ENCODE measurements around the gene PLCG2. TPM values are rescaled to one million over a fixed set of nuclear protein-coding genes. Genes with fewer than 3 reads are reported as not detected.

Gene PLCG2
- total RNA-seq, 1 experiment from 2014 or later = 1.9 TPM

- DNase-seq (ENCODE audit: low read depth) = no peak
Measured at GRCh38 chr16:81905277-81905676, 126.2 kb downstream of the PLCG2 start.

- no peak for DNase-seq (ENCODE audit: low read depth)
Measured at GRCh38 chr16:81907681-81908080, 128.6 kb downstream of the PLCG2 start.

DNA sequence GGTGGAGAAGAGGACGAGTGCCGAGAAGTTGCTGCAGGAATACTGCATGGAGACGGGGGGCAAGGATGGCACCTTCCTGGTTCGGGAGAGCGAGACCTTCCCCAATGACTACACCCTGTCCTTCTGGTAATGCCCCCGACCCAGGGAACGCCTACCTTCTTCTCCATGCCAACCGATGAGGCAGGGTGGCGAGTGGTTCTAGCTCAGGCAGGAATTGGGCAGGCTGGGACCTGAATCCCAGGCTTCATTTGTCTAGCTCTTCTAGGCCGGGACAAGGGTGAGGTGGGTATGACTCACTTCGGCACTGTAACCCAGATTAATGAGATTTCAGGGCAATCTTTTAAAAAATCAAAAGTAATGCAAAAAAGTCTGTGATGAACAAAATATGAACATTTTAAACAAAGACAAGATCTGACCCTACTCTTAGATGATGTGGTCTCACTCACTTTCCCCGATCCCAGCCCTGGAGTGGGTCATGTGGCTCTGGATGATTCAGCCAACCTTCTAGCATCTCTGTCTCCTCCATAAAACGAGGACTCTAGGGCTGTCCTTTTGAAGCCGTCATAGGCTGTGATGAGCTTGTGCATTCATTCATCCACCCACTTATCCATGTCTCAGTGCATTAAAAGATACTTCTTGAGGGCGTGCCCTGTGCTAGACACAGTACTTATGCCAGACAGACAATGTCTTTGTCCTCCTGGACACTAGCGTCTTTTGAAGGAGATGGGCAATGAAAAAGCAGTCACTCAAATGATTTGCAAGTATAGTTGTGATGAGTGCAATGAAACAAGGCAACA lies 129.6 kb downstream of the PLCG2 start:
- no peak for DNase-seq (ENCODE audit: low read depth)

DNA sequence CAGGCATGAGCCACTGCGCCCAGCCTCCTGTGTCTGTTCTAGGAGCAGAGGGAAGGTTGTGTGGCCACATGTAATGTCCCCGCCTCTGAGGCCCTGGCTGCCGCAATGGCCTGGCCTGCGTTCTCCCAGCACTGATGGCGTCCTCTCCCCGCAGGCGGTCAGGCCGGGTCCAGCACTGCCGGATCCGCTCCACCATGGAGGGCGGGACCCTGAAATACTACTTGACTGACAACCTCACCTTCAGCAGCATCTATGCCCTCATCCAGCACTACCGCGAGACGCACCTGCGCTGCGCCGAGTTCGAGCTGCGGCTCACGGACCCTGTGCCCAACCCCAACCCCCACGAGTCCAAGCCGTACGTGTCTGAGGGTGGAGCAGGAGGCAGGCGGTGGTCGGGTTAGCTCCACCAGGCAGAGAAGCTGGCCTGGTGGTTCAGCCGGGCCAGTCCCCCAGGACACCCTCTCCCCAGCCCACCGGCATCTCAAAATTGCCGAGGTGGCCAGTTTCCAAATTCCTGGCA lies 131.3 kb downstream of the PLCG2 start:
- DNase-seq (ENCODE audit: low read depth) = no peak

DNA sequence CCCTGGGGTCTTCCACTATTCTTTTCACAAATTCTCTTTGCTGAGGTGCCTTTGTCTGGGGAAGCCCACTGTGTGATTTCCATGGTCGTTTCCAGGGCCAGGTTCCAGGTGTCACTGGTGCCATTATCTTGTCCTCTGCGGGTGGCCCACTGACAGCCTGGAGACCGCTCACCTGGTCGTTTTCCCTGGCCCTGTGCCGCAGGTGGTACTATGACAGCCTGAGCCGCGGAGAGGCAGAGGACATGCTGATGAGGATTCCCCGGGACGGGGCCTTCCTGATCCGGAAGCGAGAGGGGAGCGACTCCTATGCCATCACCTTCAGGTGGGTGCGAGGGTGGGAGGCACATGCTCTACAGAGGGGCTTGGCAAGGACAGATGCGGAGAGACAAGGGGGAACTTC lies 133.3 kb downstream of the PLCG2 start:
- DNase-seq (ENCODE audit: low read depth) = no peak

- DNase-seq (ENCODE audit: low read depth) = no peak
Measured at GRCh38 chr16:81913222-81913621, 134.1 kb downstream of the PLCG2 start.

- DNase-seq (ENCODE audit: low read depth) = no peak
Measured at GRCh38 chr16:81917375-81917774, 138.3 kb downstream of the PLCG2 start.

DNA sequence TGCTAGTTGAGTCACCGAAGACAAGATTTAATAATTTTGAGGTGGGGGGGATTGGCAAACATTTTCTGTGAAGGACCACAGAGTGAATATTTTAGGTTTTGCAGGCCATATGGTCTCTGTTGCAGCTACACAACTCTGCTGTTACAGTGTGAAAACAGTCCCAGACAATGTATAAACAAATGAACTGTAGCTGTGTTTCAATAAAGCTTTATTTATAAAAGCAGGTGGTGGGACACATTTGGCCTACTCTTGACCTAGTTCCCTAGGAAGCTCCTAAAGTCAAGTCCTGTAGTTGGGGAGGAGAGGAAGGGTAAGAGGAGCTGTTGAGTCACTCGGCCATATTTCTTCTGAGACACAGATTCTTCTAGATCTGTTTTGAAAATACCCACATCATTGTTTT lies 139.8 kb downstream of the PLCG2 start:
- DNase-seq (ENCODE audit: low read depth) = no peak

GRCh38 chr16:81920498-81920897 lies 141.4 kb downstream of the PLCG2 start:
- DNase-seq (ENCODE audit: low read depth) = no peak

- DNase-seq (ENCODE audit: low read depth) = no peak
Measured at GRCh38 chr16:81921085-81921814, 142.2 kb downstream of the PLCG2 start.

DNA sequence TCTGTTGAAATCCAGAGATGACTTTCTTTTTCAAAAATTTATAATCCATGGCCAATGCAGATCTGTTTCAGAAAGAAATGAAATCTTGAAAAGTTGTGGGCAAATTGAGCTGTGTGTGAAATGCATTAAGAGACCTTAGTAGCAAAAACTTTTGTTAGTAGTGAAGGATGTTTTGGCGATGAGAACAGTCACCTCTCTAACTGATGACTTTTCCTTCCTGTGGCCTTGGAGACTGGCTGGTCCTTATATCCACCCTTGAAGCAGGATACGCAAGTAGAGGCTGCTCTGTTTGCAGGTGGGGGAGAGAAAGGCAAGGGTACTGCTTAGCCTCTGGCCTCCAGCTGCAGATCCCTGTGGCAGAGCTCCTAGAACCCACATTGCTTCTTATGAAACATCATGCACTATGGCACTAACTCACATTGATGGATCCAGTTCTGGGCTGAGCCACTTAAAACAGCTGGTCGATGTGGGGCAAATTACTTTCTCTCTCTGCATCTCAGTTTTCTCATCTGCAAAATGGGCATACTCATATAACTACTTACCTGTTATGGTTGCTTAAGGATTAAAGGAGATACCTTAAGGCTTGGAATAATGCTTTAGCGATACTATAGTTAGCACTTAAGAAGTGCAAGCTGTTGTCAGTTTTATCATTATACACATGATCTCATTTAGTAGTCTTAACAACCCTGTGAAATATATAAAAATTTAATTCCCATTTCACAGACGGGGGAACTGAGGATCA lies 142.9 kb downstream of the PLCG2 start:
- DNase-seq (ENCODE audit: low read depth) = no peak

- DNase-seq (ENCODE audit: low read depth) = no peak
Measured at GRCh38 chr16:81923296-81923695, 144.2 kb downstream of the PLCG2 start.

DNA sequence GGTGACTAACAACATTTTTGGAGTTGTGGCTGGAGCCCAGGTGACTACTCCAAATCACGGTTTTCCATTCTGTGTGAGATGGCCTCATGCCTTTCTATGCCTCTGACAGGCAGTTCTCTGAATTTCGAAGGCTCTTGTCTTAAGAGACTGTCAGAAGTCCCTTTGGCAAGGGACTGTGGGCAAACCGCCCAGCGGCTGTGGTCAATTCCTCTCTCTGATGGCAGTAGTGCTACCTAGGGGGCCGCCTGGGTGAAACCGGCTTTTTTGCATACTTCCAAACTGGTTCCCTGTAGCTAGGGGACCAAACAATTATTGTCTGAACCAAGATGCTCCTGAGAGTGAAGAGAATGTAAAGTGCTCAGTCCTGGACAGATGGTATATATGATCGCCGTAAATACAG lies 145.9 kb downstream of the PLCG2 start:
- no peak for DNase-seq (ENCODE audit: low read depth)

GRCh38 chr16:81926036-81926435 lies 146.9 kb downstream of the PLCG2 start:
- DNase-seq (ENCODE audit: low read depth) = no peak

GRCh38 chr16:81927561-81928185 lies 148.6 kb downstream of the PLCG2 start:
- DNase-seq (ENCODE audit: low read depth) = no peak

DNA sequence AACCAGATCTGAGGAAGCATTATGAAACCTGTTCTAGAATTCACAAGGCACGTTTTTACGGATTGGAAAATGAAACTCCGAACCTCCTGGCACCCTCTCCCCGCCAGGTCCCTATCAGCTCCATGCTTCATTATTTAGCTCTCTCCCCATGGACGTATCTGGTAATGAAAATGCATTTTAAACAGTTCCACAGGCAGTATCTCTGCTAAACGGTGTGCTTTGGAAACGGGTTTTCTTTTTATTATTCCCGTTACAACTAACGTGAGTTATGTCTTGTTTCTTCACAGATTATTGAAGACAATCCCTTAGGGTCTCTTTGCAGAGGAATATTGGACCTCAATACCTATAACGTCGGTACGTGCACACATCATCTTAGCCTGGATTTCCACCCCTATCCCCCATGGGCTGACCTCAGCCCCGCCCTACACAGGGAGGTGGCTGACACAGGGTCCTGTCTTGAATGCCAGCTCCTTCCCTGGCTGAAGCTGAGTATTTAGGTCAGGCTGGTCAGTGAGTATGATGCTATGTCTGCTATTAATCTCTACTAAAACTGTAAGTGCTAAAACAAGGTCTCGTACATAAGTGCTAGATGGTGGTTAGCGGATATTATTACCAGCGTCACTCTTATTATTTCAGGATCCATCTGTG lies 149.3 kb downstream of the PLCG2 start:
- DNase-seq (ENCODE audit: low read depth) = no peak

DNA sequence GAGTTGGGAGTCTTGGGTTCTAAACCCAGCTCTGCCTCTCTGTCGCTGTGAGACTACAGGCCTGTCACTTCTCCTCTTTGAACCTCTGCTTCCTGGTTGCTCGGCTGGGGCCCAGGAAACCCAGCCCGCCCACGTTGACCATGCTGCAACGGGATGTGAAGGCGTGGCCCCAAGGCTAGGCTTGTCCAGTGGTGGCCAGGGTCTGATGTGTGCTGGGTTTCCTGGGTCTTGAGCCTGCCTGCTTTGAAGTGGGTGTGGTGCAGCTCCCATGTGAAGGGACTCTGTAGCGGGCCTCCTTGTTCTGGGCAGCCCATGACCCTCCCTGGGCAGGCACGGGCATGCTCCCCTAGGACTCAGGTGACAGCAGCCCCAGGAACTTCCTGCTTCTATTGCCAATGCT lies 149.9 kb downstream of the PLCG2 start:
- DNase-seq (ENCODE audit: low read depth) = no peak

DNA sequence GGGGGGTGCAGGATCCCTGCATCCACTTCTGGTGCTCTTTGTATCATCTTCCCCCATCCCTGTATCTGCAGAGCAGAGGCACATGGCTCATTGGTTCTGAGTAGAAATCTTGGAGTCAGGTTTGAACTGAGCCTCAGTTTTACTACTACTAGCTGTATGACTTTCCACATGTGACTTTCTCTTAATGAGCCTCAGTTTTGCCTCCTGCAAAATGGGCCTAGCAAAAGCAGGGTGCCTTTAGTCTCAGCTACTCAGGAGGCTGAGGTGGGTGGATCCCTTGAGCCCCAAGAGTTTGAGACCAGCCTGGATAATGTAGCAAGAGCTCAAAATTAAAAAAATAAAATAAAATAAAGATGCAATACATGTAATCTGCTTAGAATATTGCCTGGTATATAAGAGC lies 150.8 kb downstream of the PLCG2 start:
- DNase-seq (ENCODE audit: low read depth) = no peak

GRCh38 chr16:81931927-81932326 lies 152.8 kb downstream of the PLCG2 start:
- DNase-seq (ENCODE audit: low read depth) = no peak

GRCh38 chr16:81932668-81933067 lies 153.6 kb downstream of the PLCG2 start:
- no peak for DNase-seq (ENCODE audit: low read depth)

GRCh38 chr16:81933361-81933760 lies 154.3 kb downstream of the PLCG2 start:
- no peak for DNase-seq (ENCODE audit: low read depth)
